RPMI7951 (cell line): Measurements from ENCODE around the gene VPS37B. TPM values are rescaled to one million over a fixed set of nuclear protein-coding genes. Genes with fewer than 3 reads are reported as not detected.

ENCODE experiments used
- DNase-seq: peaks from one replicate; pipeline ENCODE4 v3.0.0-alpha.2; 2012; ENCODE audit warnings: low read depth
- total RNA-seq: library from RNA; depleted of rRNA; stranded (reverse); fragments of >200 nt; shearing (Covaris generic); gene quantifications from 2 replicates; pipeline ENCODE4 v1.2.3, GENCODE V29; 2014; rRNA removed

Gene VPS37B
- total RNA-seq, result 35.8 and 56.9 TPM in 2 replicates

- DNase-seq, result peak; percentile 82
Measured at GRCh38 chr12:122895704-122896636, at the start of gene VPS37B. Gene VPS37B (minus strand): TSS chr12:122896124. CDS start chr12:122896062, 62 bp downstream.

GRCh38 chr12:122944605-122945592 is 49.0 kb upstream of the VPS37B start:
- peak; percentile 99 for DNase-seq

- peak; percentile 28 for DNase-seq
Measured at GRCh38 chr12:122943196-122943595, 47.3 kb upstream of the VPS37B start.

GRCh38 chr12:122942637-122943036 is 46.7 kb upstream of the VPS37B start:
- DNase-seq, result peak; percentile 69

- DNase-seq, result peak; percentile 56
Measured at GRCh38 chr12:122941351-122941750, 45.4 kb upstream of the VPS37B start.

GRCh38 chr12:122939125-122939524 is 43.2 kb upstream of the VPS37B start:
- DNase-seq, result no peak

GRCh38 chr12:122937622-122938091 is 41.7 kb upstream of the VPS37B start:
- peak; percentile 49 for DNase-seq

- no peak for DNase-seq
Measured at GRCh38 chr12:122935318-122935717, 39.4 kb upstream of the VPS37B start.

- DNase-seq, result no peak
Measured at GRCh38 chr12:122934722-122935121, 38.8 kb upstream of the VPS37B start.

- no peak for DNase-seq
Measured at GRCh38 chr12:122932207-122932606, 36.3 kb upstream of the VPS37B start.

GRCh38 chr12:122929812-122930211 is 33.9 kb upstream of the VPS37B start:
- DNase-seq, result no peak

- DNase-seq, result no peak
Measured at GRCh38 chr12:122929148-122929538, 33.2 kb upstream of the VPS37B start.

GRCh38 chr12:122928404-122929147 is 32.7 kb upstream of the VPS37B start:
- no peak for DNase-seq

GRCh38 chr12:122927756-122928403 is 32.0 kb upstream of the VPS37B start:
- DNase-seq, result no peak

- DNase-seq, result no peak
Measured at GRCh38 chr12:122921917-122922316, 26.0 kb upstream of the VPS37B start.

- no peak for DNase-seq
Measured at GRCh38 chr12:122920687-122921086, 24.8 kb upstream of the VPS37B start.

- no peak for DNase-seq
Measured at GRCh38 chr12:122918827-122919226, 22.9 kb upstream of the VPS37B start.

GRCh38 chr12:122917507-122918121 is 21.7 kb upstream of the VPS37B start:
- DNase-seq, result peak; percentile 98

GRCh38 chr12:122909442-122910288 is 13.7 kb upstream of the VPS37B start:
- peak; percentile 85 for DNase-seq
